ENCODE results near the gene PRKX. TPM values are rescaled to one million over a fixed set of nuclear protein-coding genes. Genes with fewer than 3 reads are reported as not detected.
"Not testable (repeated sequence)": the region's sequence is repeated elsewhere in the genome, so short reads cannot be mapped to it uniquely, and the experiment has no call there.

Gene PRKX
- total RNA-seq, 1 donor from 2014 or later = 25.3 TPM

DNA sequence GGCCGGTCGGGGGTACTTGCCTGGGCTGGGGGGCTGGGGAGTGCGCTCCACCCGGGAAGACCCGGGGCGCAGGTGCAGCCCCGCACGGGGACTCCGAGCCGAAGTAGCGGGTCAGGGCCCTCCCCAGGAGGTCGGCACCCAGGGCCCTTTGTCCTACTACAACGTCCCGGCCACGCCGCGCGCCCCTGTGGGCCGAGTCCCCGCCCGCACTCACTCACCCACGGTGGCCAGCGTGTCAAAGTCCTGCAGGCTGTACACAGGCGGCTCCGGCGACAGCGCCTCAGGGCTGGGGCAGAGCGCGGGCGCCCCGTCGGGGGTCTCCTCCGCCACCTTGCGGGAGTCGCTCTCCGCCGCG, 602 bp downstream of the PRKX start:
- H3K9me3 Mint-ChIP-seq (ENCODE audit: unreplicated experiment) = no peaks in the 10 kb centered on the region

DNA sequence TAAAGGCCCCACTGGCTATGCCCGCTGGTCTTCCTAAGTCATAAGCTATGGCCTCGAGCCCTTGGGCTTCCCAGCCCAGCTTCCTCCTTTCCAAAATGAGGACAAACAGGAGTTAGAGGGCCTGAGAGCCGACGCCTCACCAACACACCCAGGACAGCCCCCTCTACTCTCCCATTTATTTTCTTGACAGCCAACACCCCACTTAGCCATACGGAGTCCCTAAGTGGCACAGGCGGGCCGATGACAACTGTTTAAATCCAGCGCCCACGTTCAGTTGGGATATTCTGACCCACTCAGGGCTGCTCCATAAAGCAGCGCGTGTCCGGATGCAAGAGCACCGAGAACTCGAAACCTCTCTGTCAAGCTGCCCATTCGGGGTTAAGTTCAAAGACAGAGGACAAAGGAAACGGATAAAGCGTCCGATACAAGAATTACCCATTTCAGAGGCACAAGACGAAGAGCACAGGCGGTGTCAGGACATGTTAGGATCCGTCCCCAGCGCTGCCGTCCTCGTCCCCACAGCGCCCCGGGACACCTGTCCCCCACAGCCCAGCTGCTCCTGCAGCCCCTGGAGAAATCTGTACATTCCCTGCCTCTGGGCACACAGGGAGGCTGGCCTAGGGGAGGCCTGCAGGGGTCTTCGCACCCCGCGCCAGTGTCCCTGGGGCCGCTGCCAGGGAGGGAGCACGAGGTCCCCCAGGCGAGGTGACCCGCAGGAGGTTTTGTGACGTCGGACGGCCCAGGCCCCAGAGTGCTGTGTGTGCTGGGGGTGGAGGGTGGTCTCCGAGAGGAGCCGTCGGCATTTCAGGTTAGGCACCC, 1.2 kb downstream of the PRKX start:
- H3K27ac Mint-ChIP-seq (ENCODE audit: unreplicated experiment) = peak overlapping the region; percentile 84
- DNase-seq (ENCODE audit: low spot score) = peak; percentile 4
- no peaks in the 10 kb centered on the region for H3K9me3 Mint-ChIP-seq (ENCODE audit: unreplicated experiment)
- H3K36me3 Mint-ChIP-seq (ENCODE audit: low read depth, unreplicated experiment) = no peaks in the 10 kb centered on the region
- peaks cover 3% of the 10 kb centered on the region for H3K27me3 Mint-ChIP-seq (ENCODE audit: unreplicated experiment)
- TF ChIP-seq, protein P1, sequence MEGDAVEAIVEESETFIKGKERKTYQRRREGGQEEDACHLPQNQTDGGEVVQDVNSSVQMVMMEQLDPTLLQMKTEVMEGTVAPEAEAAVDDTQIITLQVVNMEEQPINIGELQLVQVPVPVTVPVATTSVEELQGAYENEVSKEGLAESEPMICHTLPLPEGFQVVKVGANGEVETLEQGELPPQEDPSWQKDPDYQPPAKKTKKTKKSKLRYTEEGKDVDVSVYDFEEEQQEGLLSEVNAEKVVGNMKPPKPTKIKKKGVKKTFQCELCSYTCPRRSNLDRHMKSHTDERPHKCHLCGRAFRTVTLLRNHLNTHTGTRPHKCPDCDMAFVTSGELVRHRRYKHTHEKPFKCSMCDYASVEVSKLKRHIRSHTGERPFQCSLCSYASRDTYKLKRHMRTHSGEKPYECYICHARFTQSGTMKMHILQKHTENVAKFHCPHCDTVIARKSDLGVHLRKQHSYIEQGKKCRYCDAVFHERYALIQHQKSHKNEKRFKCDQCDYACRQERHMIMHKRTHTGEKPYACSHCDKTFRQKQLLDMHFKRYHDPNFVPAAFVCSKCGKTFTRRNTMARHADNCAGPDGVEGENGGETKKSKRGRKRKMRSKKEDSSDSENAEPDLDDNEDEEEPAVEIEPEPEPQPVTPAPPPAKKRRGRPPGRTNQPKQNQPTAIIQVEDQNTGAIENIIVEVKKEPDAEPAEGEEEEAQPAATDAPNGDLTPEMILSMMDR (IDR thresholded peaks at IDR 0.05; ENCODE audit: unreplicated experiment) = no peak
- peak overlapping the region; percentile 94 for H3K4me3 Mint-ChIP-seq (ENCODE audit: unreplicated experiment)
- peaks cover 4% of the 10 kb centered on the region for H3K4me1 Mint-ChIP-seq (ENCODE audit: unreplicated experiment)

More for the DNA sequence above, 602 bp downstream of the PRKX start:
- Mint-ChIP-seq H3K4me1 (ENCODE audit: unreplicated experiment) (peaks cover 4% of the 10 kb centered on the region), H3K27me3 (ENCODE audit: unreplicated experiment) (peaks cover 3% of the 10 kb centered on the region), H3K36me3 (ENCODE audit: low read depth, unreplicated experiment) (no peaks in the 10 kb centered on the region), H3K4me3 (ENCODE audit: unreplicated experiment) (no peak overlapping the region), H3K27ac (ENCODE audit: unreplicated experiment) (no peak overlapping the region)
- no peak for DNase-seq (ENCODE audit: low spot score)
- TF ChIP-seq, protein P1 (IDR thresholded peaks at IDR 0.05; ENCODE audit: unreplicated experiment) = no peak

DNA sequence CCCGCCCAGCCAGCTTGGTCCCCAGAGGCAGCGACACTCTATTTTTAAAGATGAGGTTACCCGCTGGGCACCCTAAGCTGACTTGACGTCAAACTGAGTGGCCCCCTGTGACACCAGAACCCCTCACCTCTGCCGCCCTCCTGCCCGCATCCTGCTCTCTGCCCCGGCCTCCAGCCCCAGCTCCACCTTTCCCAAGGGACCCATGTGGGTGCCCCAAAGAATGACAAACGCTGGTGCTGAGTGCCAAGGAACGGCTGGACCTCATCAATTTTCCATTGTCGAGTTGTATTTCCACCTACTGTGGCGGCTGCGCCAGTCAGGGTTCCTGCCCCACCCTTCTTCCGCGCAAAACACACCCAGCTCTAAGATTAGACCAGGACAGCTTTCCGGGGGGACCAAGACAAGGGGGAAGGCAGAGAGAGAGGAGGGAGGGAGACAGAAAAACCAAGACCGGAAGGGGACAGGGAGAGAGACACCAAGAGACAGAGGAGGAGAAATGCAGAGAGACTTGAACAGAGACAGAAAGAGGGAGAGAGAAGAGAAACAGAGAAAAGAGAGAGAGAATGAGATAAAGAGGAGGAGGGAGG, 2.0 kb downstream of the PRKX start:
- no peaks in the 10 kb centered on the region for H3K9me3 Mint-ChIP-seq (ENCODE audit: unreplicated experiment)
- peak overlapping the region; percentile 94 for H3K4me3 Mint-ChIP-seq (ENCODE audit: unreplicated experiment)
- TF ChIP-seq, protein P1 (IDR thresholded peaks at IDR 0.05; ENCODE audit: unreplicated experiment) = no peak
- peaks cover 4% of the 10 kb centered on the region for H3K4me1 Mint-ChIP-seq (ENCODE audit: unreplicated experiment)
- no peak for DNase-seq (ENCODE audit: low spot score)
- H3K27ac Mint-ChIP-seq (ENCODE audit: unreplicated experiment) = no peak overlapping the region
- H3K27me3 Mint-ChIP-seq (ENCODE audit: unreplicated experiment) = peaks cover 3% of the 10 kb centered on the region
- no peaks in the 10 kb centered on the region for H3K36me3 Mint-ChIP-seq (ENCODE audit: low read depth, unreplicated experiment)

DNA sequence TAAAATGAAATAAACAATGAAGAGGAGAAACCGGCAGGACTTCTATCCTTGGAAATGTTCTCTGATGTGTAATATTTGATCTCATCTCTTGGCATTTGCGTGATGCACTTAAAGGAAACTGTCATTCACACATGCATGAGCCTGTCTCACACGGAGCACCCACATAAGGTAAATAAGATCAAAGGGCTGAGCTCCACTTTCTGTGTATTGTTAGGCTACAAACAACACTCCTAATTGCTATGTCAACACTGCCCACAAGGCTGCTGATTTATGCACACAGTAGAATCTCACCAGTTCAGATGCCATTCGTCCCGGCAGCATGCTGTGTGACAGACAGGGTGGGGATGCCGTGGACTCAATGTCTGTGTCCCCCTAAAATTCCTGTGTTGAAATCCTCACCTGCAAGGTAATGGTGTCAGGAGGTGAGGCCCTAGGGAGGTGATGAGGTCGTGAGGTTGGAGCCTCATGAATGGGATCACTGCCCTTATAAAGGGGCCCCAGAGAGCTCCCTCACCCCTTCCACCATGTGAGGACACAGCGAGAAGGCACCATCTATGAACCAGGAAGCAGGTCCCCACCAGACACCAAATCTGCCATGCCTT, 5.7 kb downstream of the PRKX start:
- H3K4me3 Mint-ChIP-seq (ENCODE audit: unreplicated experiment); H3K4me1 Mint-ChIP-seq (ENCODE audit: unreplicated experiment); H3K27me3 Mint-ChIP-seq (ENCODE audit: unreplicated experiment); DNase-seq (ENCODE audit: low spot score); H3K36me3 Mint-ChIP-seq (ENCODE audit: low read depth, unreplicated experiment); H3K9me3 Mint-ChIP-seq (ENCODE audit: unreplicated experiment); H3K27ac Mint-ChIP-seq (ENCODE audit: unreplicated experiment): not testable (repeated sequence)

DNA sequence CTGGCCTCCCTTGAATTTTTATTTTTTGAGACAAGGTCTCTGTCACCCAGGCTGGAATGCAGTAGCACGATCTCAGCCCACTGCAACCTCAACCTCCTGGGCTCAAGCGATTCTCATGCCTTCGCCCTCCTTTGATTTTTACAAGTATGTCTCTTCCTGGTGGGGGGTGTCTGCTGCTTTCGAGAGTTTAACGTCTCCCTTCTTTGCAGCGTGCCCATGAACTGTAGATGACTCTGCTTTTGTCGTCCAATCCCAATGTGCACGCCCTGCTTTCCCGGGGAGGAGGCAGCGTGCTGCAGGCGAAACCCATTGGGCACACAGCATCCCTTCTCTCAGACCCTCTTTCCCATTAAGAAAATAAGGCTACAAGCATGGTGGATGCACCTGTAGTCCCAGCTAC, 7.0 kb downstream of the PRKX start:
- Mint-ChIP-seq H3K27me3 (ENCODE audit: unreplicated experiment) (peaks cover 1% of the 10 kb centered on the region), H3K9me3 (ENCODE audit: unreplicated experiment) (no peaks in the 10 kb centered on the region), H3K27ac (ENCODE audit: unreplicated experiment) (no peak overlapping the region), H3K4me3 (ENCODE audit: unreplicated experiment) (no peak overlapping the region), H3K36me3 (ENCODE audit: low read depth, unreplicated experiment) (no peaks in the 10 kb centered on the region), H3K4me1 (ENCODE audit: unreplicated experiment) (peaks cover 7% of the 10 kb centered on the region)
- TF ChIP-seq, protein P1 (IDR thresholded peaks at IDR 0.05; ENCODE audit: unreplicated experiment) = no peak
- DNase-seq (ENCODE audit: low spot score) = no peak

DNA sequence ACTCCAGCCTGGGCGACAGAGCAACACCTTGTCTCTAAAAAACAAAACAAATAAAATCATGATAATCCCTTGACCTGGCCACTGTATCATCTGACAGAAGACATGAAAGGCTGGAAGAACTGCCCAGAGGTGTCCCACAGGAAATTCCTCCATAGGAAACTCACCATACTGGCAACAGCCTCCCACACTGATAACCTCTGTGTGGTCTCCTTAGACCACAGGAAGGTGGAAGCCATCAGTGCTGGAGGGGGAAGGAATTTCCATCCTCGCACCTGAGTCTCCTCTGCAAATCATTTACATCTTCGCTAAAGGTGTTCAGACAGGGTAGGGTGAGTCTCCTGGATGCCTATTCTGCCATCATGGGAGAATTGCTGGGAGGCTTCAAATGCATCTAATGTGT, 10.2 kb downstream of the PRKX start:
- not testable (repeated sequence) for H3K27me3 Mint-ChIP-seq (ENCODE audit: unreplicated experiment); DNase-seq (ENCODE audit: low spot score); H3K4me3 Mint-ChIP-seq (ENCODE audit: unreplicated experiment); H3K27ac Mint-ChIP-seq (ENCODE audit: unreplicated experiment); H3K9me3 Mint-ChIP-seq (ENCODE audit: unreplicated experiment); H3K36me3 Mint-ChIP-seq (ENCODE audit: low read depth, unreplicated experiment)
- peaks cover 15% of the 10 kb centered on the region for H3K4me1 Mint-ChIP-seq (ENCODE audit: unreplicated experiment)

DNA sequence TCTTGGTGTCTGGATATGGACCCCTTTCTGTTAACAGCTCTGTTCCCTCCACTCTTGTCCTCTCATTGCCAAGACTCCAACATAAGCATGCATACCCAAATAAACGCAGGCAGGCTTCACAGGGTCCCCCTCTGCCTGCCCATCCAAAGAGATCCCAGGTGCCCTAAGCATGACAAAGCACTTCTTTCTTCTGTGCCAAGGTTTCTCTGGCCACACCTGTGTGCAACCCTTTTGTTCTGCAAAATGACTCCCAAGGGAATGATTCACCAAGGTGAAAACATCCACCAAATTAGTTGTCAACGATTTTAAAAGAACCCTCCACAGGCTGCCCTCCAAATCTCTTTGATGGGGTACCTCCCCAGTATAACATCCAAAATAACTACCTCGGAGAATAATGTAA, 11.4 kb downstream of the PRKX start:
- H3K27ac Mint-ChIP-seq (ENCODE audit: unreplicated experiment); H3K36me3 Mint-ChIP-seq (ENCODE audit: low read depth, unreplicated experiment); H3K9me3 Mint-ChIP-seq (ENCODE audit: unreplicated experiment); H3K27me3 Mint-ChIP-seq (ENCODE audit: unreplicated experiment); DNase-seq (ENCODE audit: low spot score); H3K4me3 Mint-ChIP-seq (ENCODE audit: unreplicated experiment): not testable (repeated sequence)
- peaks cover 22% of the 10 kb centered on the region for H3K4me1 Mint-ChIP-seq (ENCODE audit: unreplicated experiment)

DNA sequence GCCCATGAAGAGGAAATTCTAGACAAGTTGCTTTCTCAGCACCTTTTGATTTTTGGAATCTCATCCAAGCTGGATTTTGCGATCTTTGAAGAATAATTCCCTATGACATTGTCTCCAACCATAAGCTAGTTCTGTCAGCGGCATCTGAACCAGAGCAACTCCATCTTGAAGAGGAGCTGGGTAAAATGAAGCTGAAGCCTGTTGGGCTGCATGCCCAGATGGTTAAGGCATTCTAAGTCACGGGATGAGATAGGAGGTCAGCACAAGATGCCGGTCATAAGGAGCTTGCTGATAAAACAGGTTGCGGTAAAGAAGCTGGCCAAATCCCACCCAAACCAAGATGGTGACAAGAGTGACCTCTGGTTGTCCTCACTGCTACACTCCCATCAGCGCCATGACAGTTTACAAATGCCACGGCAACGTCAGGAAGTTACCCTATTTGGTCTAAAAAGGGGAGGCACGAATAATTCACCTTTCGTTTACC, 12.0 kb downstream of the PRKX start:
- H3K4me3 Mint-ChIP-seq (ENCODE audit: unreplicated experiment); H3K27me3 Mint-ChIP-seq (ENCODE audit: unreplicated experiment); H3K27ac Mint-ChIP-seq (ENCODE audit: unreplicated experiment); DNase-seq (ENCODE audit: low spot score); H3K9me3 Mint-ChIP-seq (ENCODE audit: unreplicated experiment); H3K36me3 Mint-ChIP-seq (ENCODE audit: low read depth, unreplicated experiment): not testable (repeated sequence)
- H3K4me1 Mint-ChIP-seq (ENCODE audit: unreplicated experiment) = peaks cover 22% of the 10 kb centered on the region

All from endothelial cell (in vitro differentiated cells).